HG03342 (cell line): ENCODE results near the gene VPS11.
"Not testable (repeated sequence)": the region's sequence is repeated elsewhere in the genome, so short reads cannot be mapped to it uniquely, and the experiment has no call there.

Experiments used
- ATAC-seq: cut with Tn5 transposase; IDR thresholded peaks from one replicate; pipeline ENCODE4 v1.9.1; 2021; ENCODE audit warnings: mild to moderate bottlenecking, moderate library complexity; ENCODE audit not compliant: unreplicated experiment

The VPS11 gene

DNA sequence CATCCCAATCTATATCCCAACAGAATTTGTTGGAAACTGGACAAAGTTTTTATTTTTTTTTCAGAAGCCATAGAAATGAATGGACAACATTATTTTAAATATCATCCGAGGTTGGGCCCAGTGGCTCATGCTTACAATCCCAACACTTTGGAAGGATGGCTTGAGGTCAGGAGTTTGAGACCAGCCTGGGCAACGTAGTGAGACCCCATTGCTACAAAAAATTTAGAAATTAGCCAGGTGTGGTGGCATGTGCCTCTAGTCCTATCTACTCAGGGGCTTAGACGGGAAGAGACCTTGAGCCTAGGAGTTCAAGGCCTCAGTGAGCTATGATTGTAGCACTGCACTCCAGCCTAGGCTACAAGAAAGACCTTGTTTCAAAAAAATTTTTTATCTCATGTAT, 32.8 kb upstream of the VPS11 start:
- ATAC-seq: no peak

DNA sequence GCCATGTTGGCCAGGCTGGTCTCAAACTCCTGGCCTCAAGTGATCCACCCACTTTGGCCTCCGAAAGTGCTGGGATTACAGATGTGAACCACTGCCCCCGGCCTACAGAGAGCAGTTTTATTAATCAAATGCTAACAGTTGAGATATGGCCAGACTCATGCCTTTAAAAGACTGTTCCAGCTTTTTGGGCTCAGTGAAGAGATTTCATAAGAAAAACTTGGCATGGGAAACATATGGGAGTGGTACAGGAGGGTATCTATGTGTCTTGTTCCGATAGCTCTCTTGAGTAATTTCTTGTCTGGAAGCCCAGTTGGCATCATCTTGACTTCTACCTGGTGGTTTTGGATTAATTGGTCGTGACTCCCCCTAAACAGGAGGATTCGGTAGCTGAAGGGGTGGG, 28.7 kb upstream of the VPS11 start:
- ATAC-seq: no peak

DNA sequence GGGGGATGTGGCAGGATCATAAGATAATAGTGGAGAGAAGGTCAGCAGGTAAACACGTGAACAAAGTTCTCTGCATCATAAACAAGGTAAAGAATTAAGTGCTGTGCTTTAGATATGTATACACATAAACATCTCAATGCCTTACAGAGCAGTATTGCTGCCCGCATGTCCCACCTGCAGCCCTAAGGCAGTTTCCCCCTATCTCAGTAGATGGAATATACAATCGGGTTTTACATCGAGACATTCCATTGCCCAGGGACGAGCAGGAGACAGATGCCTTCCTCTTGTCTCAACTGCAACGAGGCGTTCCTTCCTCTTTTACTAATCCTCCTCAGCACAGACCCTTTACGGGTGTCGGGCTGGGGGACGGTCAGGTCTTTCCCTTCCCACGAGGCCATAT, 28.1 kb upstream of the VPS11 start:
- not testable (repeated sequence) for ATAC-seq

DNA sequence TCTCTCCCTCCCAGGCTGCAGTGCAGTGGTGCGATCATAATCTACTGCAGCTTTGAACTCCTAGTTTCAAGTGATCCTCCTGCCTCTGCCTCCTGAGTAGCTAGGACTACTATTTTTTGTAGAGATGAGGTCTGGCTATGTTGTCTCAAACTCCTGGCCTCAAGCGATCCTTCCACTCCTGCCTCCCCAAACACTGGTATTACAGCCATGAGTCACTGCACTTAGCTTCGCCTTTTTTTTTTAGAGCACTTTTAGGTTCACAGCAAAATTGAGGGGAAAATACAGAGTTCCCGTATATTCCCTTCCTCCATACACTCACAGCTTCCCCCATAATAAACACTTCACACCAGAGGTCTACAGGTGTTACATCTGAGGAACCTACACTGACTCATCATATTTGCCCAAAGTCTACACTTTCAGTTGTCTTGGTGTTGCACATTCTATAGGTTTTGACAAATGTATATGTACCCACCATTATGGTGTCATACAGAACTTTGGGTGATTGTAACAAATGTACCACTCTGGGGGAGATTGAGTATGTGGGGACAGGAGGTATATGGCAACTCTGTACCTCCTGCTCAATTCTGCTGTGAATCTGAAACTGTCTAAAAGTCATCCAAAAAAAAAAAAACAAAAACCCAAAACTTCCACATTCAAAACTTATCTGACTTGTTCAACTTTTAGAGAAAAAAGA, 25.6 kb upstream of the VPS11 start:
- ATAC-seq: no peak

DNA sequence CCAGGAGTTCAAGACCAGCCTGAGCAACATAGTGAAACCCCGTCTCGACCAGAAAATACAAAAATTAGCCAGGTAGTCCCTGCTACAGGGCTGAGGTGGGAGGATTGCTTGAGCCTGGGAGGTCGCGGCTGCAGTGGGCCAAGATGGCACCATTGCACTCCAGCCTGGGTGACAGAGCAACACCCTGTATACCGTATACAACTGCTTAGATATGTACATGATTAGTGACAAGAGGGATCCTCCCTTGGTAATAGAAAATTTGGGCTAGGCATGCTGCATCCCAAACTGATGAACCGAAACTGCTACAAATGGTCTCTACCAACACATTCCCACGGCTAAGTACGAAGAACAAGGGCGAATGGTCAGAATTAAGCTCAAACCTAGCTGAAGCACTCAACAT, 24.7 kb upstream of the VPS11 start:
- no peak for ATAC-seq

DNA sequence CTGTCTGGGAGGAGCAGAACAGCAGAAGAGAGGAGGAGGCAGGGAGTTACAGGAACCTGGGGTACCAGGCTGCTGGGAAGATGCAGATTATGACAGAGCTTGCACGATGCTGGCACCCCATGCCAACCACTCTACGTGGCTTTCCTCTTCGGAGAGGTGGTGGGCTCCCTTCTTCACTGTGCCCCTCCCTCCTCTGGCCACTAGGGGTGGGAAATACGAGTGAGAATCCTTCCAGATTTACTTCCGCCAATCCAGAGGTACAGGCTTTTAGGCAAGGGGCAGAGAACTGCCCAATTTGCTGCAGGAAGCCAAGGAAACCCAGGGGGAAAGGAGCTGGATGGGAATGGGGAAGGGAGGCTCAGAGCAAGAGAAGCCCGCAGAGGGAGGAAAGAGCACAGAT, 22.9 kb upstream of the VPS11 start:
- ATAC-seq: no peak

DNA sequence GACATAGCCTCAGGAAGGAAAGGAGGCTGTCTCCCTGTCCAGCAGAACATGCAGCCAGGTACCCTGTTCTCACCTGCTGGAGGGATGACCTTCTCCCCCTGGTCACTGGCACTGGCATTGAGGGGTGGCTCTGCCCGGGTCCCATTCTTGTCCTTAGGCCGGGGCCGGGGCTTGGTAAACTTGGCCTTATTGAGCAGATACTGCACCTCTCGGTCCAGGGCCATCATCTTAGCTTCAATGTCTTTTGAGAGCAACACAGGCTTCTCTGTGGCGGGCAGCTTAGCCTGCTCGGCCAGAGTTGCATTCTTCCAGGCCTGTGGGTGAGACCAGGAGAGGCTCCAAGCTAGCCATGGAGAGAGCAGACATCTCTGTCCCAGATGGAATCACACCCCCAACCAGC, 21.1 kb upstream of the VPS11 start:
- ATAC-seq: no peak

DNA sequence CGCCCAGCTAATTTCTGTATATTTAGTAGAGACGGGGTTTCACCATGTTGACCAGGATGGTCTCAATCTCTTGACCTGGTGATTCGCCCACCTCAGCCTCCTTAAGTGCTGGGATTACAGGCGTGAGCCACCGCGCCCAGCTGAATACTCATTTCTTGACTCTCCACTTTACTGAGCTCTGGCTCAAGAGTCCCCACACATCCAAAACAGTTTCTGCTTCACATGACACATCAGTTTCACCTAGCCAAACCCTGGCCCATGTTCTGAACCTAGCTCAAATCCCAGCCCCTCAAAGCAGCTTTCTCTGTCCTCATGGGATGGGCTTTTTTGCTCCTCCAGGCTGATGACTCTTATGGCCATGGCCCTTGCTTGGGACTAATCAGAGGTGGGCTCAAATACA, 20.4 kb upstream of the VPS11 start:
- no peak for ATAC-seq

DNA sequence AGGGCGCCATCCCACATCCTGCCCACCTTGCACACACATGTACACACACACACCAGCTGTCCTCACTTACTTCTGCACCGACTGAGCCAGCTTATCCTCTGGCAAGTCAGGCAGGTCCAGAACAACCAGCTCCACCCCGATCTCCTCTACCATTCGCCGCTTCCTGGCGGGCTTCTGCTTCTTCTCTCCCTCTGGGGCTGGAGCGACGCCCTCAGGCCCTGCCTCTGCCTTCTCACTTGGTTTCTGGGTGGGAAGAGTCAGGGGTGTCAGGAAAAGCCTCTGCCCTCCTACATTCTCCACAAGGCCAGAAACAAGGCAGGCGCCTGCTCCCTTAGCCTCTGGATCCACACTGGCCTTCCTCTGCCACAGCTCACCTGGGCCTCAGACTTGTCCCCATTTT, 19.0 kb upstream of the VPS11 start:
- ATAC-seq: no peak

DNA sequence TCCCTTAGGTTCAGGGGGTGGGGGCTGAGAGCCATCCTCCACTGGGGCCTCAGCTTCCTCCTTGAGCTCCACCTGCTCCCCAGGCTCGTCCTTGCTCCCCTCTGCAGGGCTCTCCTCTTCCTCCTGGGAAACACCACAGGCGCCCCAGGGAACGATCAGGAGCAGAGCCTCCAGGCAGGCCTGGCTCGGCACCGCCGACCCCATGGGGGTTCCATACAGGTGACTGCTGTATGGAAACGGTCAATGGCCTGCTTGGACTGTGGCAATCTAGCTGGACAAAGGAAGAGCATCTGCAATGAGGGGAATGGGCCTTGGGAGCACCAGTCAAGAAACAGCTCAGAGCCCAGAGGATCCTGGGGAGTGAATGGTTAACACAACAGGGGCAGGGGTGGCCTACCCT, 18.5 kb upstream of the VPS11 start:
- ATAC-seq: no peak

DNA sequence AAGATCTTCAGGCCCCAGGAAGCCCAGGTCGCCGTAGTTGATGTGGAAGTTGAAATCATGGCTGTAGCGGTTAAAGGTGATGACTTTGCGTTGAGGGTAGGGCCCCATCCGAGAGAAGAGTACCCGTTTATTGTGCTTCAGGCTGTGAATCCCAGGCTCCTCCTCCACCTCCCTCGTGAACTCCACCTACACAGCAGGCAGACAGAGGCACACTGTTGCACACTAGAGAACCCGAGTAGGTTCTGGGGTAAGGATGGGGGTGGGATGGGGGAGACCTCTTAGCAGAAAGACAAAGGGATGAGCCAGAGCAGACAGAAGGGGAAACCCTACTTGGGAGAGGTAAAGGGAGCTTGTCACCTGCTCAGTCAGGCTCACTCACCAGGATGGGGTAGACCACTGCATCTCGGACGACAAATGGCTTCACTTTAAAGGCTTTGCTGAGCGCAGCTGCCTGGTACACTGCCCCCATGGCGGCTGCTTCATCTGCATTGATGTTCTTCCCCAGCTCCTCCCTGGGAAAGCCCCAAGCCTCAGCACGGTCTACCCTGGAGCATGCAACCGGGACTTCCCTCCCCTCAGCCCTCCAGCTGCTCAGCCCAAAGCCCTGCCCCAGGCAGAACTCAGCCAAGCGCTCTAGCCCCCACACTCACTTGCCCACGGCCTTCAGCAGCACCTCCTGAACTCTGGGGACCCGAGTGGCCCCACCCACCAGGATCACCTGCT, 16.0 kb upstream of the VPS11 start:
- ATAC-seq: peak; percentile 48

DNA sequence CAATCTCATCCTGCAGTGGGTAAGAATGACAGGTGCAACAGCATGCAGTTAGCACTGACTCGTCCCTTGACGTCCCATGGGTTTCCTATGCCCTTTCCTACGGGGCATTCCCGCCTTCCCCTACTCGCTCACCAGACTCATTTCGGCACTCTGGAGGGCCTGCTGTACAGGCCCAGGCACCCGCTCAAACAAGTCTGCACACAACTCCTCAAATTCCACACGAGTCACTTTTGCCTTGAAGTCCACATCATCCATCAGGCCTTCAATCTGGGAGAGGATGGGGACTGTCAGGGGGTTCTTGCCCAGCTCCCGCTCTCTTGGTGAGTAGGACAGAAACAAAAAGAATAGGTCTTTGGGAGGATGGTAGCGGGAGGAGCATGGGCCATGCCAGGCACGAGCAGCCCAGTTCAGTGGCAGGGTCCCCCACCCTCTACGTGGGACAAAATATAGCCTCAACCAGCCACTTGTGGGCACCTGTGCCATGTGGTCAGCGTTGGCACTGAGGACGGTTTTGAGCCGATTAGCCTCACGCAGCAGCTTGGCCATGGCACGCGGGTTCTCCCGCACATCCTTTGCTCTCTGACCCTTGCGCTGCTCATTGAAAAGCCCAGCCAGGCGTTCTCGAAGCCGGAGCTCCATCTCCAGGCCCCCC, 15.3 kb upstream of the VPS11 start:
- ATAC-seq: no peak

DNA sequence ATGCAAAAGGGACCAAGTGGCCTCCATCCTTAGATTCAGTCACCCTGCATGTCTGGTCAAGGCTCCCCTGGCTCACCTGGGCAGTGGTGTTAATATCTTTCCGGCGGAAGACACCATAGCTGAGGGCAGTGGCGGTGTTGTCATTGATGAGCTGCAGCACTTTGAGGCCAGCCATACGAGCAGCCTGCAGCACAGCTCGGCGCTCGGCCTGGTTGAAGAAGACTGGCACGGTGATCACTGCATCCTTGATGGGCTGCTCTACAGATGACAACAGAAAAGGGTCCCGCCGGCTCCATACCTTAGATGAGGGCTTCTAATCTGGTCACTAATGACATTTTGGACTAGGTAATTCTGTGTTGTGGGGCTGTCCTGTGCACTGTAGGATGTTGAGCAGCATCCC, 13.2 kb upstream of the VPS11 start:
- no peak for ATAC-seq

DNA sequence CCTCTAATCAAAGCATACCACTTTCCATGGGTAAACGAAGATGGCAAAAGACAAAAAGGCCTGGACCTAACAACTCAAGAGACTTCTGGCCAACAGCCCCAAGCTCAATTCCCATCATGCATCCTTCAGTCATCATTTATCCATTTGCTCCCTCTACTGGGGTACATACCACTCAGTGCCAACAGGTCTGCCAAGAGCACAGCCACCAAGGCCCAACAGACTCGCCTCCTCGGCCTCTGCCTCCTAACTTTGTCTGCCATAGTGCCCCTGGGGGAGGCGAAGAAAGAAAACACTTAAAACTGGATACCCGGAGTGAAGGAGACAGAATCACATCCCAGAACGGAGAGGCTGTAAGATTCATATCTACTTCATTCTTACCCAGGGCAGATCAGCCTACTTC, 11.7 kb upstream of the VPS11 start:
- ATAC-seq: no peak

DNA sequence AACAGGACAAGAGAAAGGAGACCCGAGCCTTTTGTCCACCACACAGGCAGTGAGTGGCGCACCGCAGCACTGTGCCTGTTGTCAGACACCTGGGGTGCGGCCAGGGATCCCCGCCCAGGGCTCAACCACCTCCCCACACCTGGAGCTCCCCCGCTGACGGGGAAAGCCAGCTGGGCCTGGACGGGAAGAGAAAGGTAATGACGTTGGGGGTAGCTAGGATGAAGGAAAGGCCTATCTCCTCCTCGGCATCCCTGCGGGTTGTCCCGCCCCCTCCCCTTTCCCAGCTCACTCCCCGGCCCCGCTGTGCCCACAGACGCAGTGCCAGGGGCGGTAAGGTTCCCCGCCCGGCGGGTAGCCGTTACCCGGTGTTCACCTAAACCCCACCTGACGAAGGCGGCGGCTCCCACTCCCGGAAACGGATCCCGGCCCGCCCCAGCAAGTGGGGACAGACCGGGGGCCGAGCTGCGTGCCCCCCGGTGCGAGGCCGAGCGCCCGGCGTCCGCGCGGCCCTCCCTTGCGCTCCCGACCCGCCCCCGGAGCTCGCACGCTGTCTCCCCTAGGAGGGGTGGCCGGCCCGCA, 11.1 kb upstream of the VPS11 start:
- ATAC-seq: peak; percentile 6

DNA sequence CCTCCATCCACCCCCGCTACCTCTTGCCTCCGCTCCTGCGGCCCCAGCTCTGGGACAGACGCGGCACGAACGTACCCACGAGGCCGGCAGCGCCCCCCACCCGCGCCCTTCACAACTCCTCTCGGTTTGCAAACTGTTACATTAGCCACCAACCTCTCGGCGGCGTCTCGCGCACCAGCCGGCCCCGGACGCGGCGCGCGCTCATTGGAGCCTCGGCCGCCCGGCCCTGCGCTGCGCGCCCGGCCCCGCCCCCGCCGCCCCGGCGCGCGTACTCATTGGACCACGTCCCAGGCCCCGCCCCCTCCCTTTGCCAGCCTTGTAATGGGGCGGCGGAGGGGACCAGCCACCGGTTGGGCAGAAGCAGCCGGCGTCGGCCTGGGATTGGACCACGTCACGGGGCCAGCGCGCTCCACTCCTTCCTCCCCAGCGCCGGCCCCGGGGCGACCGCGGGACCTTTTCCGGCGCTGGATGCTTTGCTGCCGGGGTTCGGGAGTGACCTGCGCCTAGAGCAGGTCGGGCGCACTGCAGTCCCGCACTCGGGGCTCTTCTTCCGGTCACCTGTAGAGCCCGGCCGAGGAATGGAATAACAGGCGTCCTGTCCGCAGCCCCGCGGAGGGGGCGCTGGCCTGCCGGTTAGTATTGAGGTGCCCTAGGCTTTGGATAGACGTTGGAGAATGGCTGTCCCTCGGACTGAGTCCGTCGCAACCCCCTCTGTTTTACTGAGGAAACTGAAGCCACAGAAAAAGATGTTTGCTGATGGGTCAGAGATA, 10.4 kb upstream of the VPS11 start, which contains the start of gene HYOU1:
TSS of gene HYOU1 (minus strand) at position 206 of the 770 bp plus-strand sequence. CDS start 1,045 bp downstream, outside the sequence.
- ATAC-seq: peak; percentile 90

DNA sequence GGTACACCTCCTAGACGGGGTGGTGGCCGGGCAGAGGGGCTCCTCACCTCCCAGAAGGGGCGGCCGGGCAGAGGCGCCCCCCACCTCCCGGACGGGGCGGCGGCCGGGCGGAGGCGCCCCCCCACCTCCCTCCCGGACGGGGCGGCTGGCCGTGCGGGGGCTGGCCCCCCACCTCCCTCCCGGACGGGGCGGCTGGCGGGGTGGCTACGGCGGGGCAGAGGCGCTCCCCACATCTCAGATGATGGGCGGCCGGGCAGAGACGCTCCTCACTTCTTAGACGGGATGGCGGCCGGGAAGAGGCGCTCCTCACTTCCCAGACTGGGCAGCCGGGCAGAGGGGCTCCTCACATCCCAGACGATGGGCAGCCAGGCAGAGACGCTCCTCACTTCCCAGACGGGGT, 8.5 kb upstream of the VPS11 start:
- ATAC-seq: not testable (repeated sequence)

DNA sequence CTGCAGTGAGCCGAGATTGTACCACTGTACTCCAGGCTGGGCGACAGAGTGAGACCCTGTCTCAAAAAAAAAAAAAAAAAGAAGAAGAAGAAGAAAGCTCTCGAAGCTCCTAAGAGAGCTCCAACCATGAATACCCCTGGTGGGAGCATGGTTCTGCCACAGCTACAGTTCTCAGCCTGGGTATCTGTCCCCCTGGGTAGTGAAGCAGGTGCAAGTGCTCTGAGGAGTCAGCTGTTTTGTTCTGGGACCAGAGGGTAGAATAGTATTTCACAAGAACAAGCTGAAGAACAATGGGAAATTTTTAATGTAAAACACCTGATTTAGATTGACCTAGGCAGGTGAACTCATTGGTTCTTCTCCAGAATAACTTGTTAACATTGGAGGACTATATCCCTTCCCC, 6.4 kb upstream of the VPS11 start:
- no peak for ATAC-seq

DNA sequence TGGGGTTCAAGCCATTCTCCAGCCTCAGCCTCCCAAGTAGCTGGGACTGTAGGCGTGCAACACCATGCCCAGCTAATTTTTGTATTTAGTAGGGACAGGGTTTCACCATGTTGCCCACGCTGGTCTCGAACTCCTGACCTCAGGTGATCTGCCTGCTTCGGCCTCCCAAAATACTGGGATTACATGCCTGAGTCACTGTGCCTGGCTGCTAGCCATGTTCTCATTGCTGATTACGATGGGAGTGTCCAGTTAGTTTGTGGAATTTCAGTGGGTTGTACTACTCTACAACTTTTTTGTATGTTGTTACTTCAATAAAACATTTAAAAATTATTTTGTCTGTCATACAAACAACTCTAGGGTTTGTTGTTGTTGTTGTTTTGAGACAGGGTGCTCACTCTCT, 4.8 kb upstream of the VPS11 start:
- ATAC-seq: no peak

DNA sequence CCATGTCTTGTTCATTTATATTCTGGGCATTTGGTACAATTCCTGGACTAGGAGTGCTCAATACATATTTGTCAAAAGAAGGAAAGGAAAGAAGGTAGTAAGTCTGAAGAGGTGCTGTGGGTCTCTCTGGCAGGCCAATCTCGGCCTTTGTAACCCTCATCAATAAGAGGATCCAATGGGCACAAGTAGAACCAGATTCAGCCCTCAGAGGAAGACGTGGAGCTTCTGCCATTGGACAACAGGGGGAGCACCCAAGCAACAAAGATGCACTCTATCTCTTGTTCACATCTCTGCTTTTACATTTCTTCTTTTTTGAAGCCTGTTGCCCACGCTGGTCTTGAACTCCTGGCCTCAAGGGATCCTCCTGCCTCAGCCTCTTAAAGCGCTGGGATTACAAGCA, 2.2 kb upstream of the VPS11 start:
- no peak for ATAC-seq

DNA sequence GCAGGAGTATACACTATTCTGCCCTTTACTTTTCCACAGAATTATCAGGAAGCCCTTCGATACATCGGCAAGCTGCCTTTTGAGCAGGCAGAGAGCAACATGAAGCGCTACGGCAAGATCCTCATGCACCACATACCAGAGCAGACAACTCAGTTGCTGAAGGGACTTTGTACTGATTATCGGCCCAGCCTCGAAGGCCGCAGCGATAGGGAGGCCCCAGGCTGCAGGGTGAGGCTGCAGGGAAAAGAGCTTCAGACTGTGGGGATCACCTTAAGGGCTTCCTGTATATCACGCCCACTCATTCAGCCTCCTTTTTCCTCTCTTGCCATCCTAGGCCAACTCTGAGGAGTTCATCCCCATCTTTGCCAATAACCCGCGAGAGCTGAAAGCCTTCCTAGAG, 10.2 kb downstream of the VPS11 start:
- no peak for ATAC-seq
